HG02623 (cell line): ENCODE data around the gene GLCE.

Source experiments
- ATAC-seq: cut with Tn5 transposase; IDR thresholded peaks from one replicate; pipeline ENCODE4 v1.9.1; 2021; ENCODE audit warnings: moderate library complexity; ENCODE audit not compliant: unreplicated experiment

The GLCE gene

GRCh38 chr15:69316291-69316690 is 155.9 kb downstream of the GLCE start:
- ATAC-seq: no peak

DNA sequence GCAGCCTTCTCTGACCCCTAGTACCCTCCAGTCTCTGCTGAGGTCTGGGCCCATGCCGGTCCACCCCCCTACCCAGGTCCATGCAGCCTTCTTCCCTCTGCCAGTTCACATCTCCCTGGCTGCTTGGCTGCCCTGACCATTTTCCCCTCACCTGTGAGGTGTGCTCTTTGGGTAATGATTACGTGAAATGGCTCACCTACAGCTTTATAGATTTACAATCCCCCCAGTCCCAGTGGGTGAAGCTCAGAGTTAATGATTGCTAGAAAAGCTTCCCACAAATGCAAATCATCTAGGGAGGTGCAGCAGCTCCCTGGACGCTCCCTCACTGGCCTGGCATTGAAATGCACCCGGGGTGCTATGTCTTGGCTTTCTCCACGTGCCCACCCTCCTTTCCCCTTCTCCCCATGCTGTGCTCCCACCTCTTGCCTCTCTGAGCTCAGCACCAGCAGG is 157.0 kb downstream of the GLCE start:
- ATAC-seq: no peak

GRCh38 chr15:69318033-69318432 is 157.6 kb downstream of the GLCE start:
- no peak for ATAC-seq

GRCh38 chr15:69319384-69320375 is 159.2 kb downstream of the GLCE start:
- no peak for ATAC-seq

GRCh38 chr15:69320977-69321554 is 160.6 kb downstream of the GLCE start:
- ATAC-seq: no peak
